ENCODE measurements around the gene ZFP91.
A peak's percentile ranks its signal among the peaks of the same experiment; 100 is the strongest.

The ZFP91 gene

DNA sequence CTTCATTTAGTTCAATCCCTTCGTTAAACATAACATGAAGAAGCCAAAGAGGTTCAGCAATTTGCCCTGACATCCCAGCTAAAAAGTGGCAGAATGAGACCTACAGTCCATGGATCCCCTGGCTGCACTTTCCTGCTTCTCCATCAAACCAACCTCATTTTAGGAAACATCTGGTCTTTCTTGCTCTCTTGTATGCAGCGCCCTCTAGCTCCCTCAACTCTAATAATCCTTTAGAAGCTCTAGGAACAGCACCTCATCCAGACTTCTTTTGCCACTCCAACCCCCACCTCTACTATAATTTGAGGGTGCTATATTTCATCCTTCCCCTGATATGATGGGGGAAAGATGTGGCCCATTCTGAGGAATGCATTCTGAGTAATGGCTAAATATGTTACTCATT is 51.0 kb downstream of the ZFP91 start:
- Histone ChIP-seq H3K4me2 (ENCODE audit: low read depth, low read length, poor library complexity, severe bottlenecking) (no peak overlapping the region), H3K9me3 (ENCODE audit: insufficient read depth, low read length) (no peaks in the 10 kb centered on the region), H3K27ac (ENCODE audit: low read depth, low read length) (no peak overlapping the region), H3K4me3 (ENCODE audit: insufficient read depth, low read length, poor library complexity, severe bottlenecking) (no peak overlapping the region), H3K27me3 (ENCODE audit: low read length) (no peaks in the 10 kb centered on the region), H3K36me3 (ENCODE audit: low read length) (peaks cover 5% of the 10 kb centered on the region; the same call in 1 of the 2 replicates), H3K9ac (ENCODE audit: low read length) (no peak overlapping the region), H4K20me1 (ENCODE audit: low read depth, low read length) (no peaks in the 10 kb centered on the region), H3K9me2 (replicated peaks; ENCODE audit: insufficient read depth, low read length) (no peaks in the 10 kb centered on the region), H3K79me2 (ENCODE audit: insufficient read depth, low read length) (no peaks in the 10 kb centered on the region), H3F3A (ENCODE audit: insufficient read depth) (peaks cover 15% of the 10 kb centered on the region; the same call in 1 of the 2 replicates), H2AFZ (ENCODE audit: low read depth, low read length, severe bottlenecking) (no peak overlapping the region)
- TF ChIP-seq, protein P1, sequence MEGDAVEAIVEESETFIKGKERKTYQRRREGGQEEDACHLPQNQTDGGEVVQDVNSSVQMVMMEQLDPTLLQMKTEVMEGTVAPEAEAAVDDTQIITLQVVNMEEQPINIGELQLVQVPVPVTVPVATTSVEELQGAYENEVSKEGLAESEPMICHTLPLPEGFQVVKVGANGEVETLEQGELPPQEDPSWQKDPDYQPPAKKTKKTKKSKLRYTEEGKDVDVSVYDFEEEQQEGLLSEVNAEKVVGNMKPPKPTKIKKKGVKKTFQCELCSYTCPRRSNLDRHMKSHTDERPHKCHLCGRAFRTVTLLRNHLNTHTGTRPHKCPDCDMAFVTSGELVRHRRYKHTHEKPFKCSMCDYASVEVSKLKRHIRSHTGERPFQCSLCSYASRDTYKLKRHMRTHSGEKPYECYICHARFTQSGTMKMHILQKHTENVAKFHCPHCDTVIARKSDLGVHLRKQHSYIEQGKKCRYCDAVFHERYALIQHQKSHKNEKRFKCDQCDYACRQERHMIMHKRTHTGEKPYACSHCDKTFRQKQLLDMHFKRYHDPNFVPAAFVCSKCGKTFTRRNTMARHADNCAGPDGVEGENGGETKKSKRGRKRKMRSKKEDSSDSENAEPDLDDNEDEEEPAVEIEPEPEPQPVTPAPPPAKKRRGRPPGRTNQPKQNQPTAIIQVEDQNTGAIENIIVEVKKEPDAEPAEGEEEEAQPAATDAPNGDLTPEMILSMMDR (IDR thresholded peaks at IDR 0.05; ENCODE audit: insufficient read depth, low read length, poor library complexity, severe bottlenecking), result peak; percentile 50
- TF ChIP-seq EZH2phosphoT487 (conservative IDR thresholded peaks at IDR 0.05; ENCODE audit: low read length), result no peak

DNA sequence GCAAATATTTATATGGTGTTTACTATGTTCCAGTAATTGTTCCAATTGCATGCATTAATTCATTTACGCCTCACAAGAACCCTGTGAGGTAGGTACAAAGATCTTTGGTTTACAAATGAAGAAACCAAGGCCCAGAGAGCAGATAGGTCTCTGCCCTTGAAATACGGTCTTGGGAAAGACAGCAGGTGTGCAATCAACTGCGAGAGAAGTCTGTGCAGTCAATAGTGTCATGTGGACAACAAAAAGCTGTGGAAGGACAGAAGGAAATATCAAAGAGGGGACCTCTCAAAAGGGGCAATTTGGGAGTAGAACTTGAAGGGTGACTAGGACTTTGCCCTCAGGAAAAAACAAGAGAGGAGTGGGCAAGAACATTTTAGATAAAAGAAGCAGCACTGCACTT is 52.5 kb downstream of the ZFP91 start:
- Histone ChIP-seq H3K27me3 (ENCODE audit: low read length) (no peaks in the 10 kb centered on the region), H3F3A (ENCODE audit: insufficient read depth) (peaks cover 15% of the 10 kb centered on the region; the same call in 1 of the 2 replicates), H3K36me3 (ENCODE audit: low read length) (no peaks in the 10 kb centered on the region), H2AFZ (ENCODE audit: low read depth, low read length, severe bottlenecking) (no peak overlapping the region), H3K9me2 (replicated peaks; ENCODE audit: insufficient read depth, low read length) (no peaks in the 10 kb centered on the region), H3K9me3 (ENCODE audit: insufficient read depth, low read length) (no peaks in the 10 kb centered on the region), H3K9ac (ENCODE audit: low read length) (no peak overlapping the region), H3K79me2 (ENCODE audit: insufficient read depth, low read length) (no peaks in the 10 kb centered on the region), H3K27ac (ENCODE audit: low read depth, low read length) (no peak overlapping the region), H3K4me3 (ENCODE audit: insufficient read depth, low read length, poor library complexity, severe bottlenecking) (no peak overlapping the region), H4K20me1 (ENCODE audit: low read depth, low read length) (no peaks in the 10 kb centered on the region), H3K4me2 (ENCODE audit: low read depth, low read length, poor library complexity, severe bottlenecking) (no peak overlapping the region)
- TF ChIP-seq, protein P1 (IDR thresholded peaks at IDR 0.05; ENCODE audit: insufficient read depth, low read length, poor library complexity, severe bottlenecking), result no peak
- no peak for TF ChIP-seq EZH2phosphoT487 (conservative IDR thresholded peaks at IDR 0.05; ENCODE audit: low read length)

DNA sequence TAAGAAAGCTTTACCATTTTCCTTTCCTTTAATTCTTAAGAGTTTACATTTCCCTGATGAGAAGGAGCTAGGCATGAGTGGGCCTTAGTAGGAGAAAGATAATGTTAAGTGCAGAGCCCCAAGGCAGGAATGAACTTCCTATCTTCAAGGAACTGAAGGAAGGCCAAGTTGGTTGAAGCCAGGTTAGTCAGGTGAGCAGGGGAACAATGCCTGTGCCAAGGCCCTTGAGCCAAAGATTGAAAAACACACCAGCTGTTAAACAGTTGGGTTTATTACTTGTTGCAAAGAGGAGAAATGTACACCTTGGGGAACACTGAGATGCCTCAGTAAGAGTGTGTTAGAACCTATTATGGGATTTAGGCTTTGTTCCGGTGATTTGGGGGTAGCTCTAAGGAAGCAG is 53.6 kb downstream of the ZFP91 start:
- Histone ChIP-seq H3K9ac (ENCODE audit: low read length) (no peak overlapping the region), H3K27me3 (ENCODE audit: low read length) (no peaks in the 10 kb centered on the region), H3K36me3 (ENCODE audit: low read length) (no peaks in the 10 kb centered on the region), H2AFZ (ENCODE audit: low read depth, low read length, severe bottlenecking) (no peak overlapping the region), H3K79me2 (ENCODE audit: insufficient read depth, low read length) (no peaks in the 10 kb centered on the region), H3K4me2 (ENCODE audit: low read depth, low read length, poor library complexity, severe bottlenecking) (no peak overlapping the region), H3K9me2 (replicated peaks; ENCODE audit: insufficient read depth, low read length) (no peaks in the 10 kb centered on the region), H3F3A (ENCODE audit: insufficient read depth) (peaks cover 11% of the 10 kb centered on the region; the same call in 1 of the 2 replicates), H3K27ac (ENCODE audit: low read depth, low read length) (no peak overlapping the region), H3K4me3 (ENCODE audit: insufficient read depth, low read length, poor library complexity, severe bottlenecking) (no peak overlapping the region), H3K9me3 (ENCODE audit: insufficient read depth, low read length) (no peaks in the 10 kb centered on the region), H4K20me1 (ENCODE audit: low read depth, low read length) (no peaks in the 10 kb centered on the region)
- no peak for TF ChIP-seq EZH2phosphoT487 (conservative IDR thresholded peaks at IDR 0.05; ENCODE audit: low read length)
- TF ChIP-seq, protein P1 (IDR thresholded peaks at IDR 0.05; ENCODE audit: insufficient read depth, low read length, poor library complexity, severe bottlenecking), result no peak

Measured in SU-DHL-6 (cell line).